Measurements from ENCODE around the gene EFEMP1.

Gene EFEMP1

DNA sequence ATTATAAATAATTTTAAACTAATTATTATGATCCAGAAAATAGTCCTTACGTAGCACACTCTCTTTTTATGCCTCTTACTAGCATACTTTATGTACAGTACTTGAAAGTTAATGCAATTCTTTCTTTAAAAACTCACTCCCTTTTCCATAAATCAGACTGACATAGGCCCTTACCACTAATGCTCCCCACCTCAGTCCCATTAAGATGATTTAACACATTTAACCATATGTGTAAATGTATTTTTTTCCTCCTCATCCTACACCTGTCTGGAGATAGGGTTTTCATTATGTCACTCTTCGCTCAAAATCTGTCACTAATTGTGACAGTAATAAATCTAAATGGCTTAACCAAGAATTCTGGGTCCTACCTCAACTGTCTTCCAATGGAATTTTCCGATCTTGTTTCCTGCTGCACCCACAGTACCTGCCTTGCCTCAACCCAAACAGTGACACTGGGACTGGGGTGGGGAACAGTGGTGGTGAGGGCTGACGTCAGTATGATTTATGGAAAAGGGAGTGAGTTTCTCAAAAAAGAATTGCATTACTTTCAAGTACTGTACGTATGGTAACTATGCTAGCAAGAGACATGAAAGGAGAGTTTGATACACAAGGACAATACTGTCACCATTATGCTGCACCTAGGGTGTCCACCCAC, 25.1 kb downstream of the EFEMP1 start:
- DNase-seq (ENCODE audit: low spot score): no peak

DNA sequence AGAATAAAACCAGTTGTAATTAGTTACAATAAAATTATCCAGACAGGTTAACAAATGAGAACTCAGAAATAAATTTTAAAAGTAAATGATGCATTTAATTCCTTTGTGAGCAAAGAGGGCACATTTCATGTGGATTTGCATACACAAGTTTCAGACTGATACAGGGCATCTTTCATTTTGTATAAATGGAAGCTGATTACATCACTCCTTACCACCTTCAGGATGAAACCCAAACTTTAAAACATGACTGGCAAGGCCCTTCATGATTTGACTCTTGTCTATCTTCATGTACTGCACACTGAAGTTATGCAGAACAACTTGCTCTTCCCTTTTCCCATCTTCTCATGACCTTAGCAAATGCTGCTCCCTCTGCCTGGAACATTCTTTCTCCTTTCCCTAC, 26.9 kb downstream of the EFEMP1 start:
- no peak for DNase-seq (ENCODE audit: low spot score)

- DNase-seq (ENCODE audit: low spot score): no peak
These were observed 28.9 kb downstream of the EFEMP1 start for GRCh38 chr2:55894720-55895119.

DNA sequence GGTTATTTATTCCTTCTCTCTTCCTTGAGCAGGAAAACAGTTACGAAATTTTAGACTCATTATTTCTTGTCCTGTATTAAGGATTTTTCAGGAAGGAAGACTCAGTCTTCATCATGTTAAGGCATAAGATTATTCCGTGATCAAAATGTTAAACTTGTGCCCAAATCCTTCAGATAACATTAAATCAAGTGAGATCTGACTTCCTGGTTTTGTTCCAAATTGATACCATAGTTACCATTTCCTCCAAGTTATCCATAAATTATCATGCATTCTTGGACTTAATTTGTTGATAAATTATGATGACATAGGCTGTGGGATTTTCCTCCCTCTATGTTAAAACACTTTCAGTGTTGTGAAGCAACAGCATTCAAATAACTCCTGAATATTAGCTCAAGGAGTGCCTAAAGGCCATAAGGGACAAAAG, 31.9 kb downstream of the EFEMP1 start:
- DNase-seq (ENCODE audit: low spot score): no peak

DNA sequence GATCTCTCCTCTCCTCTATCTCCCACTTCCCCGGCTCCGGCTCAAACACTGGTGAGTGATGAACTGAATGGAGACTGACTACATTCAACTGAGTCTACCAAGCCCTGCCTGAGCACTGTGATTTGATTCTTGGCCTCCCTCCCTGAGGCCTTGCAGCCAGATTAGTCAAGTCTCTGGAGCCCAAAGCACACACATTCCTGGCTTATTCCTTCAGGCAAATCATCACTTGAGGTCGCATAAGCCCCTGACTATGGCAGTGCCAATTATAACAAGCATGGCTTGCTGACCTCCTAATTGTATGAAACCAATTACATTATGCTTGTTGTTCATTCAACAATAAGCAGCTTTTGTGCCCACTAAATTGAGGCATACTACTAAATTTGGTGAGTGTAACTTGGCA, 34.6 kb downstream of the EFEMP1 start:
- DNase-seq (ENCODE audit: low spot score): no peak

GRCh38 chr2:55887901-55888624, 35.5 kb downstream of the EFEMP1 start:
- peak; percentile 18 for DNase-seq (ENCODE audit: low spot score)

DNA sequence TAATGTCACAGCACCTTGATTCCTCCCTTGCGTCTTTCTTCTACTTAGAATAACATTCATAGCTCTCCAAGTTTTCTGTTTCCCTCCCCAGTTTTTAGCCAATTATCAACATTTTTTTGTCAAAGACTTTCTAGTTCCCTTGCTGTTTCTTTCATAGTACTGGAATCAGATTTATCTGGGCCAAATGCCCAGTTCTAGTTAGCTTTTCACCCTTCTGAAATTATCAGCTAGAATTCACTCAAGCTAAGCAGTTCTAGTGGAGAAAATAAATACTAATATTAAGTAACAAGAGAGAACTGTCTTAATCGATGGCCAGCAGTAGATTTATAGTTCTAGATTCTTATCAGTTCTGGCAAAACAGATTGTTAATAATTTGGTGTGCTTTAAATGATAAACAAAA, 36.2 kb downstream of the EFEMP1 start:
- DNase-seq (ENCODE audit: low spot score): no peak

- no peak for DNase-seq (ENCODE audit: low spot score)
These were observed 37.7 kb downstream of the EFEMP1 start for GRCh38 chr2:55885944-55886281.

GRCh38 chr2:55885127-55885943, 38.2 kb downstream of the EFEMP1 start:
- DNase-seq (ENCODE audit: low spot score): peak; percentile 60

GRCh38 chr2:55883829-55884228, 39.8 kb downstream of the EFEMP1 start:
- no peak for DNase-seq (ENCODE audit: low spot score)

DNA sequence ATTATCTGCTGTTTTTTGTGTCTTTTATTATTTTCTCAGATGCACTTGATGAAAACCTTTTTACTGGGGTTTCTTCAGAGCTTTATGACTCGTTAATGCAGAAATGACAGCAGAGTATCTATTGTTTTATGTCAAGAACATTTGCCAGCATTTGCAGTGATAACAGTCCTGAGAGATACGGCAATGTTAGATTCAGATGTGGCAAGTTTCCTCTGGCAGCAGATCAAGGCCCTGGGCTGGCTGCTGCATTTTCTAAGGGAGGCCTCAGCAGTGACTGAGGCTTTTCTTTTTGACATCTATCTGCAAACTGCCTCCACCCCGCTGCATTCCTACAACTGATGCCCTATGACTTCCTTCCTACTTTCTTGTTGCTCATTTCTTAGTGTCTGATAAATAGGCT, 40.2 kb downstream of the EFEMP1 start:
- peak; percentile 20 for DNase-seq (ENCODE audit: low spot score)

DNA sequence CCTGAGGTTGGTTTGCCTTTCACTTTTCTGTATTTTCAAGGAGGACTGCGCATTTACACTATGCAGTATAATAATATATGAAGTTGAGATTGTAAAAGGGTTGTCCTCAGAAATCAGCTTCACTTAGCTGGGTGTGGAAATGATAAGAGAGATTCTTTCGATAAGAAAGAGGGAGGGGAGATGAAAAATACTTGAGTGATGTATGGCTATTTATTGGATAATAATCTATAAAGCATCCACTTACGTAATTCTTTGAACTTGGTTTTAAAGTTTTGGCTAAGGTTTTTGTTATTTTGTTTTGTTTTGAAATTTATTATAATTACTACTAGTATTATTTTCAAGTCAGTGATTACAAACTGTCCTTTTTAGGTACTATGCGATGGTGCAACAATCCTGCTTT, 40.6 kb downstream of the EFEMP1 start:
- no peak for DNase-seq (ENCODE audit: low spot score)

DNA sequence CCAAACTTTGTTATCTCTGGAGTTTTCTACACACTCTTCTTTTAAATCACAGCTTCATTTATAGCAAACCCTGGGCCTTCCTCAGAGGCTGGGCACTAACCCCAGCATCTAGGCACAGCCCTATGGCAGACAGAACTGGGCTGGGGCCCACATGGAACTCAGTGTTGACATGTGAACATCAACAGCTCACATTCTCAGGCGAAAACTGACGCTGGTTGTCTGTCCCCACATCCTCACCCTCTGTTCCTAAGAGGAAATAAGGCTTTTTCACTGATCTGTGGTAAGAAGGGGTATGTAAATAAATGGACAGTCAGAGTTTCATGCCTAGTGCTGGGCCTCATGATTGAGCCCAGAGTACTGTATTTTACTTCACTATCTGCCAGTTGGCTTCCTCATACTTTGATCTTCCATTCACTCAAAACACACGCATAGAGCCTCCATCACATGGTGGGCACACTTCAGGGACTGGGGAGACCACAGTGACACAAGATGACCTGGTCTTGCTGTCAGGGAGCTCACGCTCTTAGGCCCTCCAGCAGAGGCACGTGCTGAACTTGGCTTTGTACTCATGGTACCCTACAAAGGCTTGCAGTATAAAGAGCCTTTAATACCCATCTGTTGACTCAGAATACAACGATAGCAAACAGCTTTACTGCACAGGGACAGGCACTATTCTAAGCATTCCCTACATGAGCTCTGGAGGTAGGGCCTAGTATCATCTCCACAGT, 43.0 kb downstream of the EFEMP1 start:
- DNase-seq (ENCODE audit: low spot score): no peak

DNA sequence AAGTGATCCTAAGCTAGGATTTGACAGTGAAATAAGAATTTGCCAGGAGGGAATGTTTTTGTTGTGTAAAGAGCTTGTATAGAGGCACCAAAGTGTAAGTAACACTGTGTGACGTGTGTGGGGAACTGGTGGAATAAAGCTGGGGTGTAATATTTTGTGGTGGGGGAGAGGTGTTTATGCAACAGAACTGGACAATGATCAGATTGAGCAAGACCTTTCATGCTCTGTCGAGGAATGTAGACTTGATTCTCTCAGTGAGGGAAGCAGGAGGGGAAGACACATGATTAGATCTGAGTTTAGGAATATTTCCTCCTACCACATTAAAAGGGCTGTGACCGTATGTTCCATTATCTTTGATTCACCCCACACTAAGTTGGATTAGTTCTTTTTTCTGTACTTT, 43.6 kb downstream of the EFEMP1 start:
- DNase-seq (ENCODE audit: low spot score): peak; percentile 23

DNA sequence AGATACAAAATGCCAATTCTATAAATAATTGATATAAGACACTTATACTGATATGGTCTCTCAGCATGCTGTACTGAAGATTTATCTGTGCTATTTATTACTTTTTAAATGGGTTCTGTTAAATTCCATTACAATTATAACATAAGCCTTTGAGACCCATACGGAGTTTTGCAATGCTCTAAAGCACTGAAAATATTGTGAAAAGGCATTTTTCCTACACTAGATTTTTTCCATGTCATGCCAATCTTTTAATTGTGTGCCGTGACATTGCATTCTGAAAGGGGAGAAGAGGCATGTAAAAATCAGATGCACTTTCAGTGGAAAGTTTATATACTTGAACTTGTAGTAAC, 46.5 kb downstream of the EFEMP1 start:
- peak; percentile 24 for DNase-seq (ENCODE audit: low spot score)

DNA sequence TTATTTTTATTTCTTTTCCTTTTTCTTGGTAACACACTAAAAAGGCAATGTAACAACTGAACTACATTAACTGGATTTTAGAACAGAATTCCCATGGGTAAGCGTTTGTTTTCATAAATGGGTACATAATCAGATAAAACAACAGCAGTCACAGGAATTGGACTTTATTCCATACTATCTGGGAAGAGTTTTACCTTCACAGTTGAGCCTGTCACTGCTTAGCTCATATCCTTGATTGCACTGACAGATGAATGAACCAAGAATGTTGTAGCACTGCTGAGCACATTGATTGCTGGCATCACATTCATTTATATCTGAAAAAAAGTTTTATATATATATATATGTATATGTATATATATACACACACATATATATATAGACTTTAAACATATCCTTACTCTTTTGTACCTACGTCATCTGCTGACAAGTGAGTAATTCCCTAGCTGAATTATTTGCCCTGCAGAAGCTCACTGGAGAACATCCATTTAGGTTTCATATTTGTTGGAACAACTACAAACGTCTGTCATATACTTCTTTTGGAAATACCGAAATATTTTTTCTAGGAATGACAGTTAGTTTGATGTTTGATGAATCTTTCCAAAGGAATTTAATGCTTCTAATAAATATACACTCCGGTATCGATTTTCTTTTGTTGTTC, 47.0 kb downstream of the EFEMP1 start:
- DNase-seq (ENCODE audit: low spot score): no peak

GRCh38 chr2:55875434-55876135, 48.0 kb downstream of the EFEMP1 start:
- DNase-seq (ENCODE audit: low spot score): no peak

DNA sequence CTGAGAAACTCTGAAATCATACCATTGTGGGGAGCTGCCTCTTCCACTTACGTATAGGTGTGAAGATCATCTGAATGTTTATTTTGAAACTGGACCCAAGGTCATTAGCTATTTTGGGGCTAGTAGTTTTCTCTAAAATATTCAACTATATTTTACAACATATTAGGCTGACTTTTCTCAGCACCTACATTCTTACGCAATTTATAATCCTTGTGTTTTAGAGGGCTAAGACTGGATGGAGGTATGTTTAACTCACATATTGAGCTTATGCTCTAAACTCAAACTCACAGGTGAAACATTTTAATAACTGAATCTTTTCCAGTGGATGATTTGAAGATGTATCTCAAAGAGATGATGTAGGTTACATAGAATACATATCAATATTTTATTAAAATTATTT, 49.2 kb downstream of the EFEMP1 start:
- no peak for DNase-seq (ENCODE audit: low spot score)

GRCh38 chr2:55871637-55872036, 51.9 kb downstream of the EFEMP1 start:
- no peak for DNase-seq (ENCODE audit: low spot score)

DNA sequence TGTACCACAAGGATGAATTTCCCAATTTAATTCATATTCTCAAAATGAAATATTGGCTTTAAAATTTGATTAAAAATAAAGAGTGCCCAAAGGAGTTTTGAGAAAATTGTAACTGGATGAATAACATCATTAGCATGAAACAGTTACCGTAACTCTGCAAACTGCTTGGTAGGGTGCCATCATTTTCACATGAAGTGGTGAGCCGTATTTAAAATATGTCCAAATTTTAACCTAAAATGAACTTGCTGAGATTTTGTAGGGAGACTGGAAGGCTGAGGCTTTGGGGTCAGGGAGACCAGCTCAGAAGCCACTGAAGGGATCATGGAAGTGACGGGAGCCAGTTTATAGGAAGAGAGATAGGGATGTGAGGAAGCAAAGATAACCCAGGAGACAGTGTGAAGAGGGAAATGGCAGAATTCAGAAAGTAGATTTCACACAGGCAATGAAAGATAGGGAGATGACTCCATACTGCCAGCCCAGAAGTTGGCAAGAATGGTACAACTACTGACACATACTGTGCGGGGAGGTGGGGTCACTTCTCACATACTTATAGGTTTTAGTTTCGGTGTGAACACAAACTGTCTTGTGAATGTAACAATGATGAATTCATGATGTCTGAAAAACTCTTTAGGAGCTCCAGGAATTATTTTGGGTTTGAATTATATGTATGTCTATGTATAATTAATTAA, 53.8 kb downstream of the EFEMP1 start:
- peak; percentile 29 for DNase-seq (ENCODE audit: low spot score)
